HepG2 (cell line): ENCODE results near the gene HLA-B. TPM values are rescaled to one million over a fixed set of nuclear protein-coding genes. Genes with fewer than 3 reads are reported as not detected.

Source experiments
- ELF3 ChIP-seq: IDR thresholded peaks from 2 replicates; pipeline ENCODE4 v1.6.1; 2016; ENCODE audit warnings: missing genetic modification reagents, missing compliant biosample characterization
- GPN1 ChIP-seq: sonication (generic); formaldehyde crosslinking; IDR thresholded peaks from 2 replicates; pipeline ENCODE4 v1.5.1; 2020; ENCODE audit warnings: missing genetic modification reagents, borderline replicate concordance
- HNF4A ChIP-seq: sonication (generic); formaldehyde crosslinking; IDR thresholded peaks from 2 replicates; pipeline ENCODE4 v1.4.0; 2020; ENCODE audit warnings: missing genetic modification reagents
- MYC ChIP-seq: sonication (generic); formaldehyde crosslinking; IDR thresholded peaks from 2 replicates; pipeline ENCODE4 v1.9.0; 2021; ENCODE audit warnings: missing genetic modification reagents, borderline replicate concordance
- NCOA1 ChIP-seq: sonication (generic); formaldehyde crosslinking; IDR thresholded peaks from 2 replicates; pipeline ENCODE4 v1.9.0; 2021; ENCODE audit warnings: missing genetic modification reagents
- NCOA5 ChIP-seq: sonication (generic); formaldehyde crosslinking; IDR thresholded peaks from 2 replicates; pipeline ENCODE4 v1.4.0; 2020; ENCODE audit warnings: missing genetic modification reagents
- NR2F1 ChIP-seq, 2 experiments: fragments of 450-650 bp in 1 of 2; formaldehyde crosslinking in 1 of 2; IDR thresholded peaks; 2 replicates each; pipeline versions ENCODE4 v1.5.0 to v1.6.1; 2016 to 2020; ENCODE audit warnings: mild to moderate bottlenecking in 1 of 2, missing compliant biosample characterization in 1 of 2, missing genetic modification reagents in 1 of 2, moderate library complexity in 1 of 2
- PLRG1 ChIP-seq: fragments of 450-650 bp; conservative IDR thresholded peaks from 2 replicates; pipeline ENCODE4 v1.6.1; 2016
- RFX5 ChIP-seq: IDR thresholded peaks from 2 replicates; pipeline ENCODE4 v1.6.1; 2011; ENCODE audit warnings: low read depth, low read length, improper control_type of control experiment
- SNRNP70 ChIP-seq: fragments of 200-400 bp; formaldehyde crosslinking; IDR thresholded peaks from 2 replicates; pipeline ENCODE4 v1.6.1; 2017; ENCODE audit warnings: mild to moderate bottlenecking, low read depth, low read length, moderate library complexity
- SP2 ChIP-seq: sonication (generic); formaldehyde crosslinking; IDR thresholded peaks from 2 replicates; pipeline ENCODE4 v1.5.1; 2020; ENCODE audit warnings: mild to moderate bottlenecking, missing genetic modification reagents
- TMF1 ChIP-seq: sonication (generic); formaldehyde crosslinking; IDR thresholded peaks from 2 replicates; pipeline ENCODE4 v1.8.1; 2022; ENCODE audit warnings: low read depth, missing genetic modification reagents
- ZFP82 ChIP-seq: sonication (generic); formaldehyde crosslinking; IDR thresholded peaks from 2 replicates; pipeline ENCODE4 v1.5.1; 2020; ENCODE audit warnings: mild to moderate bottlenecking, missing genetic modification reagents, borderline replicate concordance
- ZNF253 ChIP-seq: sonication (generic); formaldehyde crosslinking; IDR thresholded peaks from 2 replicates; pipeline ENCODE4 v1.8.0; 2022; ENCODE audit warnings: mild to moderate bottlenecking, missing genetic modification reagents, borderline replicate concordance
- ZNF619 ChIP-seq: sonication (generic); formaldehyde crosslinking; IDR thresholded peaks from 2 replicates; pipeline ENCODE4 v1.4.0; 2020; ENCODE audit warnings: mild to moderate bottlenecking, missing genetic modification reagents
- polyA plus RNA-seq, 8 experiments: library from polyadenylated mRNA; depleted of rRNA in 3 of 8; stranded (reverse) in 7 of 8; unstranded in 1 of 8; fragments of >200 nt; fragmentation: Illumina TruSeq in 4 of 8; extraction: Trizol in 4 of 8; gene quantifications; 2 replicates each; pipeline versions ENCODE4 v1.2.1 to v1.2.3, GENCODE V29; 2011 to 2016; ENCODE audit warnings: low read depth in 4 of 8, missing spikeins in 1 of 8, mixed read lengths in 1 of 8; ENCODE audit not compliant: insufficient read depth in 1 of 8
- total RNA-seq, 5 experiments: library from RNA; depleted of rRNA; stranded (reverse); fragments of >200 nt; fragmentation: Illumina TruSeq; extraction: Trizol; gene quantifications; 2 replicates each; pipeline ENCODE4 v1.2.3, GENCODE V29; 2016; ENCODE audit warnings: low read depth in 1 of 5
- TF ChIP-seq, protein P1 (sequence below): sonication (generic); formaldehyde crosslinking; IDR thresholded peaks from 2 replicates; pipeline ENCODE4 v1.4.0; 2020; ENCODE audit warnings: missing genetic modification reagents
- TF ChIP-seq, protein P2 (sequence below): sonication (generic); formaldehyde crosslinking; IDR thresholded peaks from 2 replicates; pipeline ENCODE4 v1.8.1; 2023; ENCODE audit warnings: missing genetic modification reagents, mild to moderate bottlenecking, borderline replicate concordance
- TF ChIP-seq, protein P3 (sequence below), 2 experiments: sonication (generic) in 1 of 2; formaldehyde crosslinking in 1 of 2; IDR thresholded peaks; 2 replicates each; pipeline versions ENCODE4 v1.6.1 to v1.9.0; 2014 to 2022; ENCODE audit warnings: antibody characterized with exemption in 1 of 2, borderline replicate concordance in 1 of 2, inconsistent platforms in 1 of 2, low read depth in 1 of 2, missing genetic modification reagents in 1 of 2

HLA-B gene
- total and polyA plus RNA-seq, 2 of the 13 experiments (the other 11 are each of a cell fraction or from before 2014, with no cell fraction given), result 35.3 to 88.9 TPM

DNA sequence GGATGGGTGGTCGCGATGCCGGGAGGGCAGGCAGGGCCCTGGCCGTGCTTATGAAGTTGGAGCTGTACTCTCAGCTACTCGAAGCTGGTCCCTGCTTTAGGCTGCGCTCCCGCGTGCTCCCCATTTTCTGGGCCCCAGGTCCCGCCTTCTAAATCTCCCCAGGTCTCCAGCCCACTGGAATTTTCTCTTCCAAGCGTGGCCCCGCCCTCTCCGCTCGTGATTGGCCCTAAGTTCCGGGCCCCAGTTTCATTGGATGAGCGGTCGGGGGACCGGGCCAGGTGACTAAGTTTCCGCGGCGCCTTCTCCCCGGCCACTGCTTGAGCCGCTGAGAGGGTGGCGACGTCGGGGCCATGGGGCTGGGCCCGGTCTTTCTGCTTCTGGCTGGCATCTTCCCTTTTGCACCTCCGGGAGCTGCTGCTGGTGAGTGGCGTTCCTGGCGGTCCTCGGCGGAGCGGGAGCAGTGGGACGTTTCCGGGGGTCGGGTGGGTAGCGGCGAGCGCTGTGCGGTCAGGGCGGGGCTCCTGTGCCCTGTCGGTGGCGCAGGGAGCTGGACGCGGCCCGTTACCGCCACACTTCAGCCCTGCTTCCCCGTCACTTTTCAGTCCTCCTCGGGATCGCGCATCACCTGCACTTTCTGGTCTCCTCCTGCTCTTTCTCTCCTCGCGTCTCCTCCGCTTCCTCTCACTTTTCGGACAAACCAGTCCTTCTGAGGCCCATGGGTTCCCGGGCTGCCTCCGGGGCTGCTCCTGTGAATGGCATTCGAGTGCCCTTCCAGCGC, 46.5 kb upstream of the HLA-B start, which contains the start of gene MICA (continued):
- TF ChIP-seq, protein P1, sequence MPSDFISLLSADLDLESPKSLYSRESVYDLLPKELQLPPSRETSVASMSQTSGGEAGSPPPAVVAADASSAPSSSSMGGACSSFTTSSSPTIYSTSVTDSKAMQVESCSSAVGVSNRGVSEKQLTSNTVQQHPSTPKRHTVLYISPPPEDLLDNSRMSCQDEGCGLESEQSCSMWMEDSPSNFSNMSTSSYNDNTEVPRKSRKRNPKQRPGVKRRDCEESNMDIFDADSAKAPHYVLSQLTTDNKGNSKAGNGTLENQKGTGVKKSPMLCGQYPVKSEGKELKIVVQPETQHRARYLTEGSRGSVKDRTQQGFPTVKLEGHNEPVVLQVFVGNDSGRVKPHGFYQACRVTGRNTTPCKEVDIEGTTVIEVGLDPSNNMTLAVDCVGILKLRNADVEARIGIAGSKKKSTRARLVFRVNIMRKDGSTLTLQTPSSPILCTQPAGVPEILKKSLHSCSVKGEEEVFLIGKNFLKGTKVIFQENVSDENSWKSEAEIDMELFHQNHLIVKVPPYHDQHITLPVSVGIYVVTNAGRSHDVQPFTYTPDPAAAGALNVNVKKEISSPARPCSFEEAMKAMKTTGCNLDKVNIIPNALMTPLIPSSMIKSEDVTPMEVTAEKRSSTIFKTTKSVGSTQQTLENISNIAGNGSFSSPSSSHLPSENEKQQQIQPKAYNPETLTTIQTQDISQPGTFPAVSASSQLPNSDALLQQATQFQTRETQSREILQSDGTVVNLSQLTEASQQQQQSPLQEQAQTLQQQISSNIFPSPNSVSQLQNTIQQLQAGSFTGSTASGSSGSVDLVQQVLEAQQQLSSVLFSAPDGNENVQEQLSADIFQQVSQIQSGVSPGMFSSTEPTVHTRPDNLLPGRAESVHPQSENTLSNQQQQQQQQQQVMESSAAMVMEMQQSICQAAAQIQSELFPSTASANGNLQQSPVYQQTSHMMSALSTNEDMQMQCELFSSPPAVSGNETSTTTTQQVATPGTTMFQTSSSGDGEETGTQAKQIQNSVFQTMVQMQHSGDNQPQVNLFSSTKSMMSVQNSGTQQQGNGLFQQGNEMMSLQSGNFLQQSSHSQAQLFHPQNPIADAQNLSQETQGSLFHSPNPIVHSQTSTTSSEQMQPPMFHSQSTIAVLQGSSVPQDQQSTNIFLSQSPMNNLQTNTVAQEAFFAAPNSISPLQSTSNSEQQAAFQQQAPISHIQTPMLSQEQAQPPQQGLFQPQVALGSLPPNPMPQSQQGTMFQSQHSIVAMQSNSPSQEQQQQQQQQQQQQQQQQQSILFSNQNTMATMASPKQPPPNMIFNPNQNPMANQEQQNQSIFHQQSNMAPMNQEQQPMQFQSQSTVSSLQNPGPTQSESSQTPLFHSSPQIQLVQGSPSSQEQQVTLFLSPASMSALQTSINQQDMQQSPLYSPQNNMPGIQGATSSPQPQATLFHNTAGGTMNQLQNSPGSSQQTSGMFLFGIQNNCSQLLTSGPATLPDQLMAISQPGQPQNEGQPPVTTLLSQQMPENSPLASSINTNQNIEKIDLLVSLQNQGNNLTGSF, result peak; percentile 96; the same call in 1 of the 2 replicates
- TF ChIP-seq, protein P2, sequence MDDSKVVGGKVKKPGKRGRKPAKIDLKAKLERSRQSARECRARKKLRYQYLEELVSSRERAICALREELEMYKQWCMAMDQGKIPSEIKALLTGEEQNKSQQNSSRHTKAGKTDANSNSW, result peak; percentile 16; the same call in 1 of the 2 replicates
- TF ChIP-seq NCOA5 (CRISPR knock-in tag) (no peak), NCOA1 (no peak; the same call in none of the 2 replicates), GPN1 (CRISPR knock-in tag) (peak; percentile 15; the same call in 1 of the 2 replicates), RFX5 (peak; percentile 50; the same call in 1 of the 2 replicates), SNRNP70 (no peak), MYC (CRISPR knock-in tag) (peak; percentile 80), ZNF619 (CRISPR knock-in tag) (no peak), SP2 (CRISPR knock-in tag) (peak; percentile 86), ELF3 (CRISPR knock-in tag) (peak; percentile 61; the same call in 1 of the 2 replicates), TMF1 (CRISPR knock-in tag) (peak; percentile 71; the same call in 1 of the 2 replicates), ZFP82 (CRISPR knock-in tag) (no peak), HNF4A (CRISPR knock-in tag) (no peak), NR2F1 (CRISPR knock-in tag; IDR thresholded peaks at IDR 0.05) (no peak), ZNF253 (CRISPR knock-in tag) (peak; percentile 18; the same call in 1 of the 2 replicates), PLRG1 (no peak)
- TF ChIP-seq, protein P3, sequence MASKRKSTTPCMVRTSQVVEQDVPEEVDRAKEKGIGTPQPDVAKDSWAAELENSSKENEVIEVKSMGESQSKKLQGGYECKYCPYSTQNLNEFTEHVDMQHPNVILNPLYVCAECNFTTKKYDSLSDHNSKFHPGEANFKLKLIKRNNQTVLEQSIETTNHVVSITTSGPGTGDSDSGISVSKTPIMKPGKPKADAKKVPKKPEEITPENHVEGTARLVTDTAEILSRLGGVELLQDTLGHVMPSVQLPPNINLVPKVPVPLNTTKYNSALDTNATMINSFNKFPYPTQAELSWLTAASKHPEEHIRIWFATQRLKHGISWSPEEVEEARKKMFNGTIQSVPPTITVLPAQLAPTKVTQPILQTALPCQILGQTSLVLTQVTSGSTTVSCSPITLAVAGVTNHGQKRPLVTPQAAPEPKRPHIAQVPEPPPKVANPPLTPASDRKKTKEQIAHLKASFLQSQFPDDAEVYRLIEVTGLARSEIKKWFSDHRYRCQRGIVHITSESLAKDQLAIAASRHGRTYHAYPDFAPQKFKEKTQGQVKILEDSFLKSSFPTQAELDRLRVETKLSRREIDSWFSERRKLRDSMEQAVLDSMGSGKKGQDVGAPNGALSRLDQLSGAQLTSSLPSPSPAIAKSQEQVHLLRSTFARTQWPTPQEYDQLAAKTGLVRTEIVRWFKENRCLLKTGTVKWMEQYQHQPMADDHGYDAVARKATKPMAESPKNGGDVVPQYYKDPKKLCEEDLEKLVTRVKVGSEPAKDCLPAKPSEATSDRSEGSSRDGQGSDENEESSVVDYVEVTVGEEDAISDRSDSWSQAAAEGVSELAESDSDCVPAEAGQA (IDR thresholded peaks at IDR 0.05; ENCODE audit: low read depth), result 0 out of 2 replicates have a peak, but pooled peaks have one; percentile 20
- TF ChIP-seq, protein P3 (CRISPR knock-in tag; IDR thresholded peaks at IDR 0.05; ENCODE audit: borderline replicate concordance), result peak; percentile 87
